ENCODE measurements around the gene NRIP3.
"Not testable (repeated sequence)": the region's sequence is repeated elsewhere in the genome, so short reads cannot be mapped to it uniquely, and the experiment has no call there.

The NRIP3 gene

GRCh38 chr11:8941341-8942103 lies 62.3 kb downstream of the NRIP3 start:
- H3K4me3 ChIP-seq (ENCODE audit: low read length): no peak overlapping the region
- TF ChIP-seq, protein P1, sequence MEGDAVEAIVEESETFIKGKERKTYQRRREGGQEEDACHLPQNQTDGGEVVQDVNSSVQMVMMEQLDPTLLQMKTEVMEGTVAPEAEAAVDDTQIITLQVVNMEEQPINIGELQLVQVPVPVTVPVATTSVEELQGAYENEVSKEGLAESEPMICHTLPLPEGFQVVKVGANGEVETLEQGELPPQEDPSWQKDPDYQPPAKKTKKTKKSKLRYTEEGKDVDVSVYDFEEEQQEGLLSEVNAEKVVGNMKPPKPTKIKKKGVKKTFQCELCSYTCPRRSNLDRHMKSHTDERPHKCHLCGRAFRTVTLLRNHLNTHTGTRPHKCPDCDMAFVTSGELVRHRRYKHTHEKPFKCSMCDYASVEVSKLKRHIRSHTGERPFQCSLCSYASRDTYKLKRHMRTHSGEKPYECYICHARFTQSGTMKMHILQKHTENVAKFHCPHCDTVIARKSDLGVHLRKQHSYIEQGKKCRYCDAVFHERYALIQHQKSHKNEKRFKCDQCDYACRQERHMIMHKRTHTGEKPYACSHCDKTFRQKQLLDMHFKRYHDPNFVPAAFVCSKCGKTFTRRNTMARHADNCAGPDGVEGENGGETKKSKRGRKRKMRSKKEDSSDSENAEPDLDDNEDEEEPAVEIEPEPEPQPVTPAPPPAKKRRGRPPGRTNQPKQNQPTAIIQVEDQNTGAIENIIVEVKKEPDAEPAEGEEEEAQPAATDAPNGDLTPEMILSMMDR (conservative IDR thresholded peaks at IDR 0.05; ENCODE audit: low read length): no peak
- DNase-seq (ENCODE audit: low read depth): no peak

- DNase-seq (ENCODE audit: low read depth): no peak
- TF ChIP-seq, protein P1 (conservative IDR thresholded peaks at IDR 0.05; ENCODE audit: low read length): no peak
- no peak overlapping the region for H3K4me3 ChIP-seq (ENCODE audit: low read length)
These were observed 66.1 kb downstream of the NRIP3 start for GRCh38 chr11:8937659-8938058.

DNA sequence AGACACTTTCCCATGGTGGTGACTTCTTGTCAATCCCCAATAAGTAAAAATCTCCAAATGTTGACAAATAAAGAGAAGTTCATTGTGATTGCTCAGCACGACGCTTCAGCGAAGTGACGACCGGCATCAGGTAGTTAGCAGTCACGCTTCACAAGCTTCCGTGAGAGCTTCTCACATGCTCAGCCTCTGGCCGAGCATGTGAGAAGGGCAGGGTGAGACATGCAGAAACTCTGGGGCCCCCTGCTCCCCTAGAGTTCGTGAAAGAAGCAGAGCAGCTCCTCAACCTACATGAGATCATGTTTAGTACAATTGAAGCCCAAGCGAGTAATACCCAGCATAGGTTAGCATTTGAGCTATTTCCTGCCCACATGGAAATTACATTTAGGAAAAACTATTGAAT lies 66.6 kb downstream of the NRIP3 start:
- H3K4me3 ChIP-seq (ENCODE audit: low read length): no peak overlapping the region
- DNase-seq (ENCODE audit: low read depth): no peak
- TF ChIP-seq, protein P1 (conservative IDR thresholded peaks at IDR 0.05; ENCODE audit: low read length): no peak

- not testable (repeated sequence) for H3K4me3 ChIP-seq (ENCODE audit: low read length); DNase-seq (ENCODE audit: low read depth)
These were observed 68.0 kb downstream of the NRIP3 start for GRCh38 chr11:8935789-8936188.

DNA sequence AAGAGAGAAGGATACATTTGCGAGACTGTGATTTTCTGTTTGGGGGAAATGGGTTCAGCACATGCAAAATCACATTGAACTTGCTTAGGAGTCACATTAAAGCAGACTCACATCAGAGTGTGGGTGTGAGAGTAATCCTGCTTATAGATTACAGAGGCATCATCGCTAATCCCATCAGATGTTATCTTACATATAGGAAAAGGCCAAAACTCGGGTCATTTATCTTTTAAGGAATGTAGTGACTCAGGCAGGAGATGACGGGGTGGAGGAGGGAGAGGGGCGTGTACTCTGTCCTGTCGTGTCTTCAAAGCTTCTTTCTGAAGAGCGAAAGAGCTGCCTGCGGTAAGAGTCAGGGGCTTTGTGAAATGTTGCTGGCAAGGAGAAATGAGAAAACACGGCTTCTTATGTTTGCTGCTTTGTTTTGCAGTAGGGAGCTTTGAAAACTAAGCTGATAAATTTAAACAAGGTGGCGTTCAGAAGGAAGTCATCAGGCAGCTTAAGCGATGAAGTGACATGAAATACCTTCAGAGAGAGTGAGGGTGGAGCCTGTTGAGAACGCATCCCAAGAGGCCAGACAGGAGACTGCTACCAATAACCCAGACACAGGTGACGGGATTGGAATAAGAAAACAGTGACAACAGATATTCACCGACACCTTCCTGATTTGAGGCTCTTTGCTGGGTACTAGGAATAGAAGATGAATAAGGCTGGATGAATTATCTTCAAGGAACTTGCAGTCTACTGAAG lies 68.9 kb downstream of the NRIP3 start:
- H3K4me3 ChIP-seq (ENCODE audit: low read length): peak overlapping the region; percentile 1; the same call in 1 of the 2 replicates
- DNase-seq (ENCODE audit: low read depth): peak; percentile 84
- TF ChIP-seq, protein P1 (conservative IDR thresholded peaks at IDR 0.05; ENCODE audit: low read length): no peak

DNA sequence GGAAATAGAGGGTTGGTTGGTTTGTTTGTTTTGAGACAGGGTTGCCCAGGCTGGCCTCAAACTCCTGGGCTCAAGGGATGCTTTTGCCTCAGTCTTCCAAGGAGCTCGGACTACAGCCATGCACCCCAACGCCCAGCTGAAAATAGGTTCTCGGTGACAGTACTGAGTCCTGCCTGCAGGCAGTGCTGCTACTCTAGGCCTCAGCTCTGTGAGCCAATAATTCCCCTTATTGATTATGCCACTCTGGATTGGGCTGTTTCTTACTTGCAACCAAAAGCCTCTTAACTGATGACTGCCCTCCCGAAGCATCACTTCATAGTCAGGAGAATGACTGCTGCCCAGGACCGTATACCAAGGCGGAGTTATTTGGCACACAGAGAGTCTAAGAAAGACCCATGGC lies 69.9 kb downstream of the NRIP3 start:
- no peak overlapping the region for H3K4me3 ChIP-seq (ENCODE audit: low read length)
- TF ChIP-seq, protein P1 (conservative IDR thresholded peaks at IDR 0.05; ENCODE audit: low read length): no peak
- no peak for DNase-seq (ENCODE audit: low read depth)

- TF ChIP-seq, protein P1 (conservative IDR thresholded peaks at IDR 0.05; ENCODE audit: low read length): no peak
- H3K4me3 ChIP-seq (ENCODE audit: low read length): no peak within 1 kb of the TSS
- no peak for DNase-seq (ENCODE audit: low read depth)
These were observed 71.1 kb downstream of the NRIP3 start, which contains the start of gene C11orf16 for GRCh38 chr11:8932564-8933180. Gene C11orf16, minus strand, starts transcription at chr11:8932947. Its CDS starts 639 bp downstream, at chr11:8932308.

Measured in AG10803 (cell line).